OCI-LY3 (cell line): ENCODE data around the gene CELF2.

Experiments
- EZH2phosphoT487 ChIP-seq: fragments of 200-600 bp; shearing (Covaris generic); IDR thresholded peaks from 2 replicates; pipeline ENCODE4 v1.6.1; 2018; ENCODE audit warnings: antibody characterized with exemption, mixed run types, low read depth
- TF ChIP-seq, protein P1 (sequence below): fragments of 200-600, 300-600 bp; sonication (generic); IDR thresholded peaks from 2 replicates; pipeline ENCODE4 v1.5.1; 2014; ENCODE audit warnings: antibody characterized with exemption, low read length, low read depth

DNA sequence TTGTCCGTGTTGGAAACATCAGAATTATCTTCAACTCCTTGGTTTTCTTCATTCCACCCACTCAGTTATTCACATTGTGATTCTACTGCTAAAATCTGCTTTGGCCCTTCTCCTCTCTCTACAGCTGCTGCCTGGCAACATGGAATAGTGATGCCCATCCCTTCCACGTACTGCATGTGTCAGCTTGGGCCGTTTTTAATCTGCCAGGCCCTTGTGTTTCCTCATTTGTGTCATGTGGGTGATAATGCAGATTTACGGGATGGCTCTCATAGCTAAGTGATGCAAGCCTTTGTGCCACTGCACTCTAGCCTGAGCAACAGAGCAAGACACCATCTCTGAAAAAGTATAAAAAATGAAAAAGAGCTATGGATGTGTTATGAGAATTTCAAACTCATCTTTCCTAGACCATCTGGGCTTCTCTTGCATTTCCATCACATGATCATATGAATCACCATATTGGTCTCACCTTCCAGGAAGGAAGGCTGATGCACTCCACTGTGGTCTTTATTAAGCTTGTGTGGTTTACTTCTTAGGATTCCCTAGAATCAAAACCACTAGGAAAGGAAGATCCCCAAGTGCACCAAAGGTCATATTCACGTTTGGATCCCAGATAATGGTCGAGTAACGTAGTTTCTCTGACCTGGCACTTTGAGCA is 20.6 kb upstream of the CELF2 start:
- TF ChIP-seq, protein P1, sequence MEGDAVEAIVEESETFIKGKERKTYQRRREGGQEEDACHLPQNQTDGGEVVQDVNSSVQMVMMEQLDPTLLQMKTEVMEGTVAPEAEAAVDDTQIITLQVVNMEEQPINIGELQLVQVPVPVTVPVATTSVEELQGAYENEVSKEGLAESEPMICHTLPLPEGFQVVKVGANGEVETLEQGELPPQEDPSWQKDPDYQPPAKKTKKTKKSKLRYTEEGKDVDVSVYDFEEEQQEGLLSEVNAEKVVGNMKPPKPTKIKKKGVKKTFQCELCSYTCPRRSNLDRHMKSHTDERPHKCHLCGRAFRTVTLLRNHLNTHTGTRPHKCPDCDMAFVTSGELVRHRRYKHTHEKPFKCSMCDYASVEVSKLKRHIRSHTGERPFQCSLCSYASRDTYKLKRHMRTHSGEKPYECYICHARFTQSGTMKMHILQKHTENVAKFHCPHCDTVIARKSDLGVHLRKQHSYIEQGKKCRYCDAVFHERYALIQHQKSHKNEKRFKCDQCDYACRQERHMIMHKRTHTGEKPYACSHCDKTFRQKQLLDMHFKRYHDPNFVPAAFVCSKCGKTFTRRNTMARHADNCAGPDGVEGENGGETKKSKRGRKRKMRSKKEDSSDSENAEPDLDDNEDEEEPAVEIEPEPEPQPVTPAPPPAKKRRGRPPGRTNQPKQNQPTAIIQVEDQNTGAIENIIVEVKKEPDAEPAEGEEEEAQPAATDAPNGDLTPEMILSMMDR: no peak
- no peak for TF ChIP-seq EZH2phosphoT487
